ENCODE data around the gene MS4A1. TPM values are rescaled to one million over a fixed set of nuclear protein-coding genes. Genes with fewer than 3 reads are reported as not detected.

The MS4A1 gene
- total RNA-seq, 1 experiment from 2014 or later: 0.25 TPM

DNA sequence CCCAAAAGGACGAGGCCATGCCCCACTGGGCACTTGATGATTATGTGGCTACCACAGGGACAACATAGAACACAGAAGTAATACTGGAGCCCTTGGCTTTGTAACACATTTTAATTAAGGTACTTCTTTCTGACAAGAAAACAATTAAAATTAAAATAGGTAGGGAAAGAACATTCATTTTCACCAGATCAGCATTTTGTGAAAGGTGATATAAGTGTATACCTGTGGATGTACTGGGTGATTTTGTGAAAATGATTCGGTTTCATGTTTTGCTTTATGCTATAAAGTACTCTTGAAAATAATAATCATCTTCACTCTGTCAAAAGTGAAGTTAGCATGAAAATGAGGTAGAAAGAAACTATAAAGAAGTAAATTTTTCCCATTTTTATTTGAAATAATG, 37.8 kb downstream of the MS4A1 start (continued):
- TF ChIP-seq, protein P1, sequence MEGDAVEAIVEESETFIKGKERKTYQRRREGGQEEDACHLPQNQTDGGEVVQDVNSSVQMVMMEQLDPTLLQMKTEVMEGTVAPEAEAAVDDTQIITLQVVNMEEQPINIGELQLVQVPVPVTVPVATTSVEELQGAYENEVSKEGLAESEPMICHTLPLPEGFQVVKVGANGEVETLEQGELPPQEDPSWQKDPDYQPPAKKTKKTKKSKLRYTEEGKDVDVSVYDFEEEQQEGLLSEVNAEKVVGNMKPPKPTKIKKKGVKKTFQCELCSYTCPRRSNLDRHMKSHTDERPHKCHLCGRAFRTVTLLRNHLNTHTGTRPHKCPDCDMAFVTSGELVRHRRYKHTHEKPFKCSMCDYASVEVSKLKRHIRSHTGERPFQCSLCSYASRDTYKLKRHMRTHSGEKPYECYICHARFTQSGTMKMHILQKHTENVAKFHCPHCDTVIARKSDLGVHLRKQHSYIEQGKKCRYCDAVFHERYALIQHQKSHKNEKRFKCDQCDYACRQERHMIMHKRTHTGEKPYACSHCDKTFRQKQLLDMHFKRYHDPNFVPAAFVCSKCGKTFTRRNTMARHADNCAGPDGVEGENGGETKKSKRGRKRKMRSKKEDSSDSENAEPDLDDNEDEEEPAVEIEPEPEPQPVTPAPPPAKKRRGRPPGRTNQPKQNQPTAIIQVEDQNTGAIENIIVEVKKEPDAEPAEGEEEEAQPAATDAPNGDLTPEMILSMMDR (IDR thresholded peaks at IDR 0.05 in 2 of 3, conservative IDR thresholded peaks at IDR 0.05 in 1 of 3; ENCODE audit: borderline replicate concordance in 1 of 3, insufficient read depth in 1 of 3, low read depth in 2 of 3, low read length in 2 of 3): no peak
- TF ChIP-seq EZH2 (IDR thresholded peaks at IDR 0.05): no peak
- no peak for TF ChIP-seq TCF7L2 (IDR thresholded peaks at IDR 0.05; ENCODE audit: borderline replicate concordance, extremely low read depth, insufficient read depth, insufficient read length)

- POLR2A ChIA-PET: no interaction called here
- intact Hi-C loops (cut with micrococcal nuclease): no loop called here
- no peaks in the 10 kb centered on the region for H3K79me2 ChIP-seq (ENCODE audit: insufficient read depth, low read length)
- no peak overlapping the region for H2AFZ ChIP-seq (ENCODE audit: low read depth, low read length, poor library complexity, severe bottlenecking)
- H3K36me3 ChIP-seq (ENCODE audit: control insufficient read depth in 1 of 2, insufficient read depth in 2 of 2, low read length in 2 of 2): no peaks in the 10 kb centered on the region
- H4K20me1 ChIP-seq (ENCODE audit: insufficient read depth): no peaks in the 10 kb centered on the region
- H3K4me2 ChIP-seq (ENCODE audit: low read length): no peak overlapping the region
- H3K9ac ChIP-seq (ENCODE audit: low read length): no peak overlapping the region
- no peaks in the 10 kb centered on the region for H3K4me1 ChIP-seq (ENCODE audit: control insufficient read depth in 1 of 2, insufficient read depth in 2 of 2, low read length in 2 of 2)
- CTCF ChIA-PET: no interaction called here
- BruUV-seq (replicated peaks): no TSS peak
- H3K9me2 ChIP-seq (ENCODE audit: insufficient read depth): no peaks in the 10 kb centered on the region
- peaks cover 3% of the 10 kb centered on the region; the same call in 1 of the 2 replicates for H3K27me3 ChIP-seq (ENCODE audit: insufficient read depth, low read length)
- DNase-seq (ENCODE audit: low read depth, low spot score): no peak
- H3K9me3 ChIP-seq (ENCODE audit: control insufficient read depth in 1 of 2, insufficient read depth in 1 of 2, low read depth in 1 of 2, low read length in 2 of 2): no peaks in the 10 kb centered on the region
- RAD21 ChIA-PET (ENCODE audit: low non-redundant PET in 1 of 2, low total read pairs in 2 of 2, uncharacterized antibody in 2 of 2, unreplicated experiment in 2 of 2): no interaction called here
- no peak for ATAC-seq
- TF ChIP-seq SRF (IDR thresholded peaks at IDR 0.05; ENCODE audit: low read depth) (no peak), EZH2 (IDR thresholded peaks at IDR 0.05) (no peak), RAD21 (IDR thresholded peaks at IDR 0.05; ENCODE audit: low read depth) (no peak), ZBTB33 (IDR thresholded peaks at IDR 0.05; ENCODE audit: extremely low read depth, insufficient replicate concordance, low read length) (no peak), FOSL1 (IDR thresholded peaks at IDR 0.05; ENCODE audit: low read depth) (no peak), POLR2A (IDR thresholded peaks at IDR 0.05; ENCODE audit: borderline replicate concordance, extremely low read depth, insufficient read depth, insufficient read length) (no peak), EGR1 (IDR thresholded peaks at IDR 0.05; ENCODE audit: low read depth) (no peak)
- TF ChIP-seq, protein P1 (IDR thresholded peaks at IDR 0.05 in 2 of 3, conservative IDR thresholded peaks at IDR 0.05 in 1 of 3; ENCODE audit: borderline replicate concordance in 1 of 3, insufficient read depth in 1 of 3, low read depth in 2 of 3, low read length in 2 of 3): no peak
- no peak overlapping the region for H3K27ac ChIP-seq (ENCODE audit: low read depth, low read length)
- no peak overlapping the region for H3K4me3 ChIP-seq (replicated peaks in 1 of 2; ENCODE audit: low read depth in 1 of 2, low read length in 2 of 2)
Observed at GRCh38 chr11:60498399-60498798, 42.8 kb downstream of the MS4A1 start.

Measured in HCT116 (cell line).